ENCODE data around the gene RRP1B. TPM values are rescaled to one million over a fixed set of nuclear protein-coding genes. Genes with fewer than 3 reads are reported as not detected.

RRP1B gene
- total and polyA plus RNA-seq, 12 donors, result 5.0 to 11.3 (median 8.4) TPM

GRCh38 chr21:43720539-43721166, 61.3 kb downstream of the RRP1B start:
- Histone ChIP-seq H3K36me3 (peaks cover 0 to 16% (median 0%) of the 10 kb centered on the region in 9 donors), H3K27me3 (no peaks in the 10 kb centered on the region), H3K4me1 (peaks cover 9 to 55% (median 33%) of the 10 kb centered on the region in 9 donors), H3K27ac (peak overlapping the region in 3 of 10 donors; percentile 25 to 97 (median 83)), H3K4me3 (peak overlapping the region; percentile 63 to 100 (median 98)), H3K9me3 (no peaks in the 10 kb centered on the region)
- 86 to 89% methylated on average over 16 of the region's 16 CpGs for WGBS, 2 donors
- DNase-seq (no peak), ATAC-seq (no peak)
- TF ChIP-seq CTCF (IDR thresholded peaks at IDR 0.05), result no peak
- intact Hi-C loops (cut with DNase I), result loop anchor here in 6 of 10 donors (10.0 kb wide), 4 partner anchors 46 to 144 kb away; partner anchors contain the start of genes RRP1 (in 2 of the 6) and AGPAT3 (in 1 of the 6)

GRCh38 chr21:43721206-43721605, 61.8 kb downstream of the RRP1B start:
- H3K27me3 ChIP-seq, result no peaks in the 10 kb centered on the region
- H3K9me3 ChIP-seq, result no peaks in the 10 kb centered on the region
- H3K36me3 ChIP-seq, result peaks cover 0 to 16% (median 0%) of the 10 kb centered on the region in 9 donors
- intact Hi-C loops (cut with DNase I), result loop anchor here in 6 of 10 donors (10.0 kb wide), 4 partner anchors 46 to 144 kb away; partner anchors contain the start of genes RRP1 (in 2 of the 6) and AGPAT3 (in 1 of the 6)
- WGBS, 2 donors, result 94 to 97% methylated on average over 4 of the region's 4 CpGs
- H3K4me3 ChIP-seq, result peak overlapping the region in 4 of 10 donors; percentile 97 to 99 (median 98)
- DNase-seq, result no peak
- peaks cover 9 to 61% (median 38%) of the 10 kb centered on the region in 9 donors for H3K4me1 ChIP-seq
- H3K27ac ChIP-seq, result no peak overlapping the region
- TF ChIP-seq CTCF (IDR thresholded peaks at IDR 0.05), result no peak
- ATAC-seq, result no peak

- peaks cover 11 to 68% (median 46%) of the 10 kb centered on the region in 9 donors for H3K4me1 ChIP-seq
- peaks cover 0 to 16% (median 0%) of the 10 kb centered on the region in 9 donors for H3K36me3 ChIP-seq
- no peaks in the 10 kb centered on the region for H3K9me3 ChIP-seq
- 78 to 81% methylated on average over 3 of the region's 3 CpGs for WGBS, 2 donors
- H3K4me3 ChIP-seq, result no peak overlapping the region
- DNase-seq (no peak), ATAC-seq (no peak)
- intact Hi-C loops (cut with DNase I), result loop anchor here in 6 of 10 donors (10.0 kb wide), 4 partner anchors 47 to 143 kb away; partner anchors contain the start of genes RRP1 (in 2 of the 6) and AGPAT3 (in 1 of the 6)
- TF ChIP-seq CTCF (IDR thresholded peaks at IDR 0.05), result no peak
- H3K27me3 ChIP-seq, result no peaks in the 10 kb centered on the region
- no peak overlapping the region for H3K27ac ChIP-seq
These were observed 62.6 kb downstream of the RRP1B start for GRCh38 chr21:43721939-43722338.

- no peak for ATAC-seq
- Histone ChIP-seq H3K27me3 (no peaks in the 10 kb centered on the region), H3K36me3 (peaks cover 0 to 16% (median 0%) of the 10 kb centered on the region in 9 donors), H3K27ac (no peak overlapping the region), H3K4me1 (peaks cover 24 to 78% (median 56%) of the 10 kb centered on the region in 9 donors), H3K9me3 (no peaks in the 10 kb centered on the region), H3K4me3 (no peak overlapping the region)
- 73 to 76% methylated on average over 12 of the region's 12 CpGs for WGBS, 2 donors
- DNase-seq, result no peak
- intact Hi-C loops (cut with DNase I), result loop anchor here in 6 of 10 donors (10.0 kb wide), 4 partner anchors 49 to 141 kb away; partner anchors contain the start of genes RRP1 (in 2 of the 6) and AGPAT3 (in 1 of the 6)
- TF ChIP-seq CTCF (IDR thresholded peaks at IDR 0.05), result no peak
These were observed 64.3 kb downstream of the RRP1B start for GRCh38 chr21:43723648-43724047.
